ENCODE data around the gene FBXL17. TPM values are rescaled to one million over a fixed set of nuclear protein-coding genes. Genes with fewer than 3 reads are reported as not detected.

The FBXL17 gene
- total and polyA plus RNA-seq, 4 donors, result 2.1 to 14.1 (median 6.3) TPM

- Histone ChIP-seq H3K4me3 (ENCODE audit: low read depth in 1 of 3, low read length in 3 of 3) (no peak overlapping the region), H3K4me1 (ENCODE audit: control insufficient read depth in 4 of 4, insufficient read depth in 4 of 4, low read length in 3 of 4) (no peaks in the 10 kb centered on the region), H3K27me3 (ENCODE audit: control insufficient read depth in 4 of 4, insufficient read depth in 4 of 4, low read length in 3 of 4) (no peaks in the 10 kb centered on the region), H3K9me3 (ENCODE audit: control insufficient read depth in 4 of 4, low read length in 3 of 4) (no peaks in the 10 kb centered on the region), H3K9ac (ENCODE audit: low read depth in 1 of 2, low read length in 2 of 2) (no peak overlapping the region), H3K27ac (ENCODE audit: low read depth in 1 of 2, low read length in 2 of 2) (no peak overlapping the region), H3K36me3 (ENCODE audit: control insufficient read depth in 4 of 4, insufficient read depth in 3 of 4, low read depth in 1 of 4, low read length in 3 of 4) (no peaks in the 10 kb centered on the region)
- 100% methylated on average over 2 of the region's 2 CpGs for WGBS
- DNase-seq (ENCODE audit: low spot score), result no peak
- TF ChIP-seq FOXA1 (IDR thresholded peaks at IDR 0.05), result no peak
- TF ChIP-seq YY1 (IDR thresholded peaks at IDR 0.05), result no peak
- TF ChIP-seq RXRA (IDR thresholded peaks at IDR 0.05), result no peak
- TF ChIP-seq RAD21 (IDR thresholded peaks at IDR 0.05), result no peak
- no peak for TF ChIP-seq GABPA (IDR thresholded peaks at IDR 0.05 in 1 of 2, conservative IDR thresholded peaks at IDR 0.05 in 1 of 2)
- TF ChIP-seq REST (IDR thresholded peaks at IDR 0.05), result no peak
- TF ChIP-seq SP1 (IDR thresholded peaks at IDR 0.05), result no peak
- no peak for TF ChIP-seq MAX (IDR thresholded peaks at IDR 0.05)
- TF ChIP-seq JUND (IDR thresholded peaks at IDR 0.05), result no peak
- TF ChIP-seq ZBTB33 (IDR thresholded peaks at IDR 0.05), result no peak
- no peak for TF ChIP-seq HNF4A (conservative IDR thresholded peaks at IDR 0.05)
- no peak for TF ChIP-seq NR2F2 (IDR thresholded peaks at IDR 0.05)
- TF ChIP-seq EGR1 (IDR thresholded peaks at IDR 0.05; ENCODE audit: low read depth in 2 of 2), result no peak
- no peak for TF ChIP-seq FOXA2 (IDR thresholded peaks at IDR 0.05)
- TF ChIP-seq TAF1 (conservative IDR thresholded peaks at IDR 0.05), result no peak
- no peak for TF ChIP-seq CTCF (IDR thresholded peaks at IDR 0.05; ENCODE audit: low read depth, low read length, missing input control)
These were observed 298.7 kb downstream of the FBXL17 start for GRCh38 chr5:108083232-108083631.

GRCh38 chr5:108081707-108082106, 300.2 kb downstream of the FBXL17 start:
- Histone ChIP-seq H3K4me1 (ENCODE audit: control insufficient read depth in 4 of 4, insufficient read depth in 4 of 4, low read length in 3 of 4) (no peaks in the 10 kb centered on the region), H3K9ac (ENCODE audit: low read depth in 1 of 2, low read length in 2 of 2) (no peak overlapping the region), H3K36me3 (ENCODE audit: control insufficient read depth in 4 of 4, insufficient read depth in 3 of 4, low read depth in 1 of 4, low read length in 3 of 4) (no peaks in the 10 kb centered on the region), H3K9me3 (ENCODE audit: control insufficient read depth in 4 of 4, low read length in 3 of 4) (no peaks in the 10 kb centered on the region), H3K27me3 (ENCODE audit: control insufficient read depth in 4 of 4, insufficient read depth in 4 of 4, low read length in 3 of 4) (no peaks in the 10 kb centered on the region), H3K4me3 (ENCODE audit: low read depth in 1 of 3, low read length in 3 of 3) (no peak overlapping the region), H3K27ac (ENCODE audit: low read depth in 1 of 2, low read length in 2 of 2) (no peak overlapping the region)
- WGBS, result 97% methylated on average over 3 of the region's 3 CpGs
- no peak for DNase-seq (ENCODE audit: low spot score)
- TF ChIP-seq YY1 (IDR thresholded peaks at IDR 0.05), result no peak
- no peak for TF ChIP-seq EGR1 (IDR thresholded peaks at IDR 0.05; ENCODE audit: low read depth in 2 of 2)
- TF ChIP-seq ZBTB33 (IDR thresholded peaks at IDR 0.05), result no peak
- TF ChIP-seq REST (IDR thresholded peaks at IDR 0.05), result no peak
- no peak for TF ChIP-seq SP1 (IDR thresholded peaks at IDR 0.05)
- no peak for TF ChIP-seq CTCF (IDR thresholded peaks at IDR 0.05; ENCODE audit: low read depth, low read length, missing input control)

All from liver (tissue), 9 donors.